ENCODE results near the gene TBL1X.

Gene TBL1X

GRCh38 chrX:9587642-9588041 is 122.8 kb downstream of the TBL1X start:
- no peak for DNase-seq (ENCODE audit: low spot score)

- DNase-seq (ENCODE audit: low spot score), result no peak
Observed at GRCh38 chrX:9591496-9591895, 126.6 kb downstream of the TBL1X start.

GRCh38 chrX:9593756-9594155 is 128.9 kb downstream of the TBL1X start:
- no peak for DNase-seq (ENCODE audit: low spot score)

GRCh38 chrX:9595174-9595573 is 130.3 kb downstream of the TBL1X start:
- no peak for DNase-seq (ENCODE audit: low spot score)

- no peak for DNase-seq (ENCODE audit: low spot score)
Observed at GRCh38 chrX:9596837-9597236, 132.0 kb downstream of the TBL1X start.

- no peak for DNase-seq (ENCODE audit: low spot score)
Observed at GRCh38 chrX:9597361-9598035, 132.6 kb downstream of the TBL1X start.

GRCh38 chrX:9598344-9598743 is 133.5 kb downstream of the TBL1X start:
- DNase-seq (ENCODE audit: low spot score), result no peak

- DNase-seq (ENCODE audit: low spot score), result no peak
Observed at GRCh38 chrX:9604111-9604907, 139.5 kb downstream of the TBL1X start.

- no peak for DNase-seq (ENCODE audit: low spot score)
Observed at GRCh38 chrX:9604908-9605306, 140.0 kb downstream of the TBL1X start.

GRCh38 chrX:9605484-9605883 is 140.6 kb downstream of the TBL1X start:
- no peak for DNase-seq (ENCODE audit: low spot score)

GRCh38 chrX:9606971-9607370 is 142.1 kb downstream of the TBL1X start:
- no peak for DNase-seq (ENCODE audit: low spot score)

- DNase-seq (ENCODE audit: low spot score), result no peak
Observed at GRCh38 chrX:9609499-9609898, 144.6 kb downstream of the TBL1X start.

- no peak for DNase-seq (ENCODE audit: low spot score)
Observed at GRCh38 chrX:9609987-9610386, 145.1 kb downstream of the TBL1X start.

- no peak for DNase-seq (ENCODE audit: low spot score)
Observed at GRCh38 chrX:9610771-9611392, 146.0 kb downstream of the TBL1X start.

- no peak for DNase-seq (ENCODE audit: low spot score)
Observed at GRCh38 chrX:9611436-9612145, 146.7 kb downstream of the TBL1X start.

- no peak for DNase-seq (ENCODE audit: low spot score)
Observed at GRCh38 chrX:9612146-9612505, 147.3 kb downstream of the TBL1X start.

- no peak for DNase-seq (ENCODE audit: low spot score)
Observed at GRCh38 chrX:9614016-9614415, 149.2 kb downstream of the TBL1X start.

GRCh38 chrX:9619133-9619532 is 154.3 kb downstream of the TBL1X start:
- no peak for DNase-seq (ENCODE audit: low spot score)

- no peak for DNase-seq (ENCODE audit: low spot score)
Observed at GRCh38 chrX:9619581-9619980, 154.7 kb downstream of the TBL1X start.

- DNase-seq (ENCODE audit: low spot score), result no peak
Observed at GRCh38 chrX:9622128-9622527, 157.3 kb downstream of the TBL1X start.

- DNase-seq (ENCODE audit: low spot score), result no peak
Observed at GRCh38 chrX:9626379-9626778, 161.5 kb downstream of the TBL1X start.

GRCh38 chrX:9627922-9628321 is 163.1 kb downstream of the TBL1X start:
- DNase-seq (ENCODE audit: low spot score), result no peak

Data from SW480 (cell line).